IMR-90 (cell line): ENCODE measurements around the gene VAC14. TPM values are rescaled to one million over a fixed set of nuclear protein-coding genes. Genes with fewer than 3 reads are reported as not detected.

Source experiments
- ATAC-seq: fragments of 200-7000 bp; cut with Tn5 transposase; 2 replicates; pipeline ENCODE4 v1.9.1; 2020; ENCODE audit warnings: low read depth, mild to moderate bottlenecking, moderate library complexity
- BruUV-seq: library from RNA; stranded (reverse); fragments of 400-500 nt; replicated peaks from 2 replicates; lab custom pipeline; 2021; lab: Mats Ljungman, UMichigan
- CTCF ChIA-PET: fragments of 300-600 bp; formaldehyde crosslinking; extraction: SDS; loops from one replicate; lab custom pipeline; 2021; ENCODE audit warnings: antibody characterized with exemption; lab: Yijun Ruan, JAX
- POLR2A ChIA-PET: fragments of 300-600 bp; sonication (Branson Sonifier 250); formaldehyde crosslinking; loops from one replicate; lab custom pipeline; 2022; ENCODE audit warnings: antibody characterized with exemption; ENCODE audit not compliant: unreplicated experiment; lab: Charles Lee
- DNase-seq: peaks from one replicate; pipeline ENCODE4 v3.0.0; 2013
- H2AFZ ChIP-seq: replicated peaks from 2 replicates; pipeline ENCODE3; 2013; ENCODE audit warnings: low read length, mild to moderate bottlenecking; ENCODE audit not compliant: poor library complexity
- H2AK5ac ChIP-seq: 2 replicates; pipeline ENCODE4 v1.6.1; 2013; ENCODE audit warnings: low read depth, low read length, inconsistent platforms
- H2AK9ac ChIP-seq: replicated peaks from 2 replicates; pipeline ENCODE3; 2013; ENCODE audit warnings: mild to moderate bottlenecking, low read depth, low read length, moderate library complexity; ENCODE audit not compliant: poor library complexity
- H2BK120ac ChIP-seq: 2 replicates; pipeline ENCODE4 v1.6.1; 2013; ENCODE audit warnings: low read depth, low read length, inconsistent platforms
- H2BK15ac ChIP-seq: 3 replicates; pipeline ENCODE4 v1.6.1; 2013; ENCODE audit warnings: low read depth, low read length, inconsistent platforms
- H2BK20ac ChIP-seq: 2 replicates; pipeline ENCODE4 v1.6.1; 2013; ENCODE audit warnings: low read depth, mild to moderate bottlenecking, inconsistent platforms, low read length, moderate library complexity
- H2BK5ac ChIP-seq: 2 replicates; pipeline ENCODE4 v1.6.1; 2013; ENCODE audit warnings: mild to moderate bottlenecking, low read depth, low read length, inconsistent platforms; ENCODE audit not compliant: poor library complexity, severe bottlenecking
- H3K14ac ChIP-seq: replicated peaks from 2 replicates; pipeline ENCODE4 v1.6.1; 2013; ENCODE audit warnings: low read depth, low read length, inconsistent platforms
- H3K18ac ChIP-seq: 2 replicates; pipeline ENCODE4 v1.6.1; 2013; ENCODE audit warnings: low read depth, low read length, control low read depth
- H3K23ac ChIP-seq: 2 replicates; pipeline ENCODE4 v1.6.1; 2013; ENCODE audit warnings: low read depth, low read length, inconsistent platforms
- H3K27ac ChIP-seq: 2 replicates; pipeline ENCODE4 v1.5.1; 2013; ENCODE audit warnings: mild to moderate bottlenecking, control low read depth, low read length; ENCODE audit not compliant: insufficient read depth
- H3K27me3 ChIP-seq: 2 replicates; pipeline ENCODE4 v1.6.1; 2013; ENCODE audit warnings: low read length; ENCODE audit not compliant: control insufficient read depth, insufficient read depth
- H3K36me3 ChIP-seq: 2 replicates; pipeline ENCODE4 v1.6.1; 2013; ENCODE audit warnings: low read length, mixed read lengths; ENCODE audit not compliant: control insufficient read depth, insufficient read depth
- H3K4ac ChIP-seq: 2 replicates; pipeline ENCODE4 v1.6.1; 2013; ENCODE audit warnings: low read depth, low read length, inconsistent platforms
- H3K4me1 ChIP-seq: 2 replicates; pipeline ENCODE4 v1.6.1; 2013; ENCODE audit warnings: low read length, mixed read lengths; ENCODE audit not compliant: control insufficient read depth, insufficient read depth
- H3K4me2 ChIP-seq: 2 replicates; pipeline ENCODE4 v1.6.1; 2013; ENCODE audit warnings: low read depth, mild to moderate bottlenecking, control low read depth, low read length, moderate library complexity
- H3K4me3 ChIP-seq: 2 replicates; pipeline ENCODE4 v1.5.1; 2013; ENCODE audit warnings: low read depth, mild to moderate bottlenecking, control low read depth, low read length, moderate library complexity; ENCODE audit not compliant: insufficient read depth
- H3K56ac ChIP-seq: 2 replicates; pipeline ENCODE4 v1.6.1; 2013; ENCODE audit warnings: low read length, inconsistent platforms; ENCODE audit not compliant: insufficient read depth; ENCODE audit errors: extremely low read depth
- H3K79me1 ChIP-seq, 2 experiments: 2 replicates each; pipeline ENCODE4 v1.6.1; 2013; ENCODE audit warnings: low read length in 2 of 2, inconsistent platforms in 1 of 2, low read depth in 1 of 2
- H3K9ac ChIP-seq: 2 replicates; pipeline ENCODE4 v1.6.1; 2013; ENCODE audit warnings: low read depth, low read length, control low read depth
- H3K9me1 ChIP-seq: 2 replicates; pipeline ENCODE4 v1.6.1; 2013; ENCODE audit warnings: low read length, inconsistent platforms; ENCODE audit not compliant: insufficient read depth
- H3K9me3 ChIP-seq: 2 replicates; pipeline ENCODE4 v1.6.1; 2013; ENCODE audit warnings: low read length; ENCODE audit not compliant: control insufficient read depth, insufficient read depth
- H4K20me1 ChIP-seq: 2 replicates; pipeline ENCODE4 v1.6.1; 2013; ENCODE audit warnings: low read length, inconsistent platforms; ENCODE audit not compliant: insufficient read depth
- H4K5ac ChIP-seq: 2 replicates; pipeline ENCODE4 v1.6.1; 2013; ENCODE audit warnings: mild to moderate bottlenecking, low read depth, low read length, control low read depth
- H4K8ac ChIP-seq, 2 experiments: 2 replicates each; pipeline ENCODE4 v1.6.1; 2013; ENCODE audit warnings: low read depth in 2 of 2, low read length in 2 of 2, control low read depth in 1 of 2, inconsistent platforms in 1 of 2
- H4K91ac ChIP-seq: 2 replicates; pipeline ENCODE4 v1.6.1; 2013; ENCODE audit warnings: low read depth, low read length, inconsistent platforms; ENCODE audit not compliant: insufficient read depth
- CHD1 ChIP-seq: IDR thresholded peaks from 2 replicates; pipeline ENCODE4 v1.6.1; 2012; ENCODE audit warnings: low read depth, low read length, improper control_type of control experiment
- POLR2A ChIP-seq: IDR thresholded peaks from 2 replicates; pipeline ENCODE4 v1.6.1; 2012; ENCODE audit warnings: mild to moderate bottlenecking, low read depth, low read length
- RCOR1 ChIP-seq: IDR thresholded peaks from 2 replicates; pipeline ENCODE4 v1.6.1; 2012; ENCODE audit warnings: mild to moderate bottlenecking, low read length, improper control_type of control experiment; ENCODE audit not compliant: insufficient replicate concordance
- WGBS, 2 experiments: methylation state at CpG; one replicate each; pipeline versions ENCODE4 v1.1.5 to v1.1.7; 2013; ENCODE audit warnings: missing lambda C conversion rate in 2 of 2; ENCODE audit not compliant: insufficient read length in 1 of 2; ENCODE audit errors: extremely low coverage in 2 of 2; 5-methylcytosine and 5-hydroxymethylcytosine counted together
- dilution Hi-C: fragments of 300-500 bp; cut with HindIII; formaldehyde crosslinking; loops from one replicate; pipeline ENCODE4 v1.14.3; 2018; ENCODE audit warnings: low sequenced_read_pairs; ENCODE audit not compliant: unreplicated experiment
- in situ Hi-C: fragments of 300-500 bp; cut with MboI; formaldehyde crosslinking; loops from 3 replicates; pipeline ENCODE4 v1.14.3; 2019; ENCODE audit warnings: low sequenced_read_pairs, inconsistent platforms, mixed read lengths
- intact Hi-C: fragments of 100-400 bp; cut with micrococcal nuclease; formaldehyde crosslinking; loops from 2 replicates; pipeline ENCODE4 v1.10.0; 2022
- polyA plus RNA-seq, 3 experiments: library from polyadenylated mRNA; depleted of rRNA; stranded (reverse); fragments of >200 nt; gene quantifications; 2 replicates each; pipeline ENCODE4 v1.2.3, GENCODE V29; 2012; ENCODE audit warnings: low replicate concordance in 1 of 3
- total RNA-seq: library from RNA; depleted of rRNA; stranded (reverse); fragments of >200 nt; gene quantifications from 2 replicates; pipeline ENCODE4 v1.2.3, GENCODE V29; 2012
- TF ChIP-seq, protein P1 (sequence below): fragments of 150-350 bp; IDR thresholded peaks from 2 replicates; pipeline ENCODE4 v1.6.1; 2017; ENCODE audit warnings: mild to moderate bottlenecking, antibody characterized with exemption, low read length, low read depth

The VAC14 gene
- total and polyA plus RNA-seq, 2 of the 4 experiments (the other 2 are of a cell fraction), result 21.1 to 40.2 TPM

DNA sequence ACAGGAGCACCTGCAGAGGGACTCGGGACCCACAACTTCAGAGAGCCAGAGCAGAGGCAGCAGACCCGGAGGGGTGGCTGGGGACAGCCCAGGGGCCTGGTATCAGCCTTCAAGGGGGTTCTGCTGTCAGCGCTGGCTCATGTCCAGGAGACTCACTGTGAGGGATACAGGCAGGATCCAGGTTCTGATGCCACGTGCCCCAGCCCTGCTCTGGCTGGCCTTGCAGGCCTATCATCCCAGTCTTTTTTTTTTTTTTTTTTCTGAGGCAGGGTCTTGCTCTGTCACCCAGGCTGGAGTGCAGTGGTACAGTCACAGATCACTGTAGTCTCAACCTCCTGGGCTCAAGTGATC is 106.1 kb downstream of the VAC14 start:
- H3K23ac ChIP-seq, result peak overlapping the region; percentile 33
- no peak overlapping the region for H2AFZ ChIP-seq
- peaks cover 47% of the 10 kb centered on the region for H3K9me1 ChIP-seq
- H2BK20ac ChIP-seq, result peak overlapping the region; percentile 93
- no peak overlapping the region for H3K56ac ChIP-seq
- intact Hi-C loops (no loop called here), in situ Hi-C loops (loop anchor here (25.0 kb wide), 1 partner anchor 667 kb away; the partner anchor contains the start of gene CALB2), dilution Hi-C loops (no loop called here)
- peak overlapping the region; percentile 56 for H3K27ac ChIP-seq
- no peak overlapping the region for H3K4me3 ChIP-seq
- ChIA-PET CTCF (no interaction called here), POLR2A (no interaction called here)
- BruUV-seq, result no TSS peak
- H4K5ac ChIP-seq, result peak overlapping the region; percentile 23; the same call in 1 of the 2 replicates
- H3K4me2 ChIP-seq, result no peak overlapping the region
- peak overlapping the region; percentile 68; the same call in 2 of the 3 replicates for H2BK15ac ChIP-seq
- no peaks in the 10 kb centered on the region; the same call in 1 of the 2 replicates for H3K36me3 ChIP-seq
- peak overlapping the region; percentile 21; the same call in 1 of the 2 replicates for H3K18ac ChIP-seq
- peak overlapping the region; percentile 69 to 97; a peak in 2 of 4 replicates for H4K8ac ChIP-seq
- H4K20me1 ChIP-seq, result no peaks in the 10 kb centered on the region
- H3K14ac ChIP-seq, result peak overlapping the region; percentile 70
- H3K9ac ChIP-seq, result no peak overlapping the region
- H3K9me3 ChIP-seq, result no peaks in the 10 kb centered on the region
- H3K79me1 ChIP-seq, result peaks cover 3 to 46% of the 10 kb centered on the region in 2 experiments; a peak in 3 of 4 replicates
- peaks cover 49% of the 10 kb centered on the region for H3K4me1 ChIP-seq
- H3K4ac ChIP-seq, result peak overlapping the region; percentile 98
- H2BK5ac ChIP-seq, result peak overlapping the region; percentile 85
- no peaks in the 10 kb centered on the region for H3K27me3 ChIP-seq
- H2AK9ac ChIP-seq, result peak overlapping the region; percentile 100
- peak overlapping the region; percentile 99 for H2BK120ac ChIP-seq
- peak overlapping the region; percentile 99 for H4K91ac ChIP-seq
- peak overlapping the region; percentile 100 for H2AK5ac ChIP-seq
- 61% methylated on average over 3 of the region's 4 CpGs; no CpG with 5 or more reads in 1 of the 2 experiments for WGBS, 2 experiments
- no peak for DNase-seq
- no peak for ATAC-seq
- TF ChIP-seq RCOR1 (no peak), CHD1 (no peak), POLR2A (no peak)
- TF ChIP-seq, protein P1, sequence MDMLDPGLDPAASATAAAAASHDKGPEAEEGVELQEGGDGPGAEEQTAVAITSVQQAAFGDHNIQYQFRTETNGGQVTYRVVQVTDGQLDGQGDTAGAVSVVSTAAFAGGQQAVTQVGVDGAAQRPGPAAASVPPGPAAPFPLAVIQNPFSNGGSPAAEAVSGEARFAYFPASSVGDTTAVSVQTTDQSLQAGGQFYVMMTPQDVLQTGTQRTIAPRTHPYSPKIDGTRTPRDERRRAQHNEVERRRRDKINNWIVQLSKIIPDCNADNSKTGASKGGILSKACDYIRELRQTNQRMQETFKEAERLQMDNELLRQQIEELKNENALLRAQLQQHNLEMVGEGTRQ, result no peak
